ENCODE measurements around the gene TBKBP1. TPM values are rescaled to one million over a fixed set of nuclear protein-coding genes. Genes with fewer than 3 reads are reported as not detected.

Gene TBKBP1
- total RNA-seq, 1 experiment from 2014 or later = 9.0 TPM

DNA sequence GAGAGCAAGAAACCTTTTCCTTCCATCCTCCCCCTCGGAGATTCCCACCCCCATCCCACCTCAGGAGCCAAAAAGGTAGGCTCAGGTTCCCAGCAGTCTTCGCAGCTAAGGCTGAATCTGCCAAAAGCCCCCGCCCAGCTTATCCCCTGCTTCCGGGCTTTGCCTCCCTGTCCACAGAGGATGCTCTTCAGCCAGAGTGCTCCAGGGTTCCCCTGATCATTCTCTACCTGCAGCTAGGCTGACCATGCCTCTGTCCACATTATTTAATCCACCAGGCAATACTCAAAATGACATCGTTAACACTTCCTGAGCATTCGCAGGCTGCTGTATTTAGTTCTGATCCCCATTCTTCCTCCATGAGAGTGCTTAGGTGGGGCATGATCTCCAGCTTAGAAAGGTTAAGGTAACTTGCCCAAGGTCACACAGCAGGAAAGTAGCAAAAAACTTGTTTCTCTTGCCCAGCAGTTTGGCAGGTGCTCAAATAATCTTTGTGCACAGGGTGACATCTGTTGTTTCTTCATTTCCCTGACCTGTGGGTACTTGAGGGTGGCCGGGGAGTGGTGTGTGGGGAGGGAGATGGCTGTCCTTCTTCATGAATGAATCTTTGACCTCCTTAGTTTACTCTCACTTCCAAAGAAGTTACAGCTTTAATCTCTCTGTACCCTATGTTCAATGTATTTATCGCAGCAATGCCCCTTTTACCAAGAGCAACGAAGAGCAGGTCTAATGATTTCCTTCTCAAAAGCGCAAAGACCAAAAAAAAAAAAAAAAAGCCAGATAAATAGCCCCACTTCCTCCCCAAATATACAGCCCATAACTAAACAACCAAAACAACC, 848 bp upstream of the TBKBP1 start:
- Histone ChIP-seq H3K27me3 (ENCODE audit: low read length) (no peaks in the 10 kb centered on the region), H4K20me1 (ENCODE audit: low read length) (no peaks in the 10 kb centered on the region), H3K79me2 (ENCODE audit: low read length) (no peaks in the 10 kb centered on the region), H3K4me3 (ENCODE audit: low read length) (peak overlapping the region; percentile 78), H3K9me3 (ENCODE audit: low read length) (no peaks in the 10 kb centered on the region), H3K9me2 (replicated peaks; ENCODE audit: low read length) (no peaks in the 10 kb centered on the region), H3K9ac (ENCODE audit: low read length) (peak overlapping the region; percentile 45; the same call in 1 of the 2 replicates), H3F3A (ENCODE audit: low read length, unreplicated experiment) (no peaks in the 10 kb centered on the region), H3K27ac (ENCODE audit: low read length) (no peak overlapping the region), H3K4me2 (ENCODE audit: low read length) (peak overlapping the region; percentile 91), H3K4me1 (ENCODE audit: insufficient read depth, low read length) (peaks cover 15% of the 10 kb centered on the region; the same call in 1 of the 2 replicates), H2AFZ (ENCODE audit: low read length) (peak overlapping the region; percentile 92), H3K36me3 (ENCODE audit: low read depth, low read length) (no peaks in the 10 kb centered on the region)
- TSS peak; percentile 91 for BruUV-seq (replicated peaks)
- CTCF ChIA-PET = interaction anchor here (0.6 kb wide), 1 partner anchor 42 kb away, joined by 3 read pairs; no protein-coding TSS in a partner anchor
- DNase-seq = no peak
- ATAC-seq = no peak
- TF ChIP-seq EZH2phosphoT487 (IDR thresholded peaks at IDR 0.05; ENCODE audit: borderline replicate concordance, low read length) (no peak), EZH2 (IDR thresholded peaks at IDR 0.05; ENCODE audit: low read length, unreplicated experiment) (no peak)
- TF ChIP-seq, protein P1, sequence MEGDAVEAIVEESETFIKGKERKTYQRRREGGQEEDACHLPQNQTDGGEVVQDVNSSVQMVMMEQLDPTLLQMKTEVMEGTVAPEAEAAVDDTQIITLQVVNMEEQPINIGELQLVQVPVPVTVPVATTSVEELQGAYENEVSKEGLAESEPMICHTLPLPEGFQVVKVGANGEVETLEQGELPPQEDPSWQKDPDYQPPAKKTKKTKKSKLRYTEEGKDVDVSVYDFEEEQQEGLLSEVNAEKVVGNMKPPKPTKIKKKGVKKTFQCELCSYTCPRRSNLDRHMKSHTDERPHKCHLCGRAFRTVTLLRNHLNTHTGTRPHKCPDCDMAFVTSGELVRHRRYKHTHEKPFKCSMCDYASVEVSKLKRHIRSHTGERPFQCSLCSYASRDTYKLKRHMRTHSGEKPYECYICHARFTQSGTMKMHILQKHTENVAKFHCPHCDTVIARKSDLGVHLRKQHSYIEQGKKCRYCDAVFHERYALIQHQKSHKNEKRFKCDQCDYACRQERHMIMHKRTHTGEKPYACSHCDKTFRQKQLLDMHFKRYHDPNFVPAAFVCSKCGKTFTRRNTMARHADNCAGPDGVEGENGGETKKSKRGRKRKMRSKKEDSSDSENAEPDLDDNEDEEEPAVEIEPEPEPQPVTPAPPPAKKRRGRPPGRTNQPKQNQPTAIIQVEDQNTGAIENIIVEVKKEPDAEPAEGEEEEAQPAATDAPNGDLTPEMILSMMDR (conservative IDR thresholded peaks at IDR 0.05; ENCODE audit: low read depth, low read length) = no peak
- POLR2A ChIA-PET (ENCODE audit: unreplicated experiment) = no interaction called here
- intact Hi-C loops (cut with micrococcal nuclease) = no loop called here

DNA sequence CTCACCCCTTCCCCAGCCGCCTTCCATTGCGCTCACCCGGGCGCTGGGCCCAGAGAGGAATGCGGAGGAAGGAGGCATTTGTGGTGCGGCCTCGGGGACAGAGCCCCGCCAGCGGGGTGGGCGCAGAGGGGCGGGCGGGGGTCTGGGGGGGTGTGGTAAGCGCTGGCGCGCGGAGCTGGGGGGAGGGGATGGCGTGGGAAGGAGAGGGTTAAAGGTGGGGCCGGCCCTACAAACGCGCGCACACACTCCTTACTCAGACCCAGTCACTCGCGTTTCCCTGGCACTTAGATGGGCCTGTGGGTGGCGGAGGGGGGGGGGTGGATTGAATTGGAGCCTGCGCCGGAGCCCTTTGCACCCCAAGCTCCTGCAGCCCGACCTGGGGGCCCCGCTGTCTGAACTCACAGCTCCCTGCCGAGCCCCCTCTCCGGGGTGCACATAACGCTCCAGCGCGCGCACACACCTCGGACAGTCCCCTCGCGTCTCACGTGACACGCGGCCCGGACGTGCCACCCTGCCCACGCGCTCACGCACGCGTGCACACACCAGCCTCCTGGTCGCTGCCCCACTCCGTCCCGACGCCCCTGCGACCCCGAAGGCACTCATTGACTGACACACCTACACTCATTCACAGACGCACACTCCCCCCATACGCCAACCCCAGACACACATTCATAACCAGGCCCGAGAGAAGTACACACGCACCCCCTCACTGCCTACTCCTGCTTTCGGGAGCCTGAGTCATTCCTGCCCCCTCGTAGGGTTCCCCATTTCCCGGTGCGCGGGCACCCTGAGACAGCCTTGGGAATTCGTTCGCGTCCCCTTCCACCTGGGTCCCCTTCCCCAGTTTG, 844 bp downstream of the TBKBP1 start:
- no peaks in the 10 kb centered on the region for H3K9me2 ChIP-seq (replicated peaks; ENCODE audit: low read length)
- H3K27ac ChIP-seq (ENCODE audit: low read length) = no peak overlapping the region
- peak overlapping the region; percentile 89 for H2AFZ ChIP-seq (ENCODE audit: low read length)
- intact Hi-C loops (cut with micrococcal nuclease) = no loop called here
- H3K27me3 ChIP-seq (ENCODE audit: low read length) = no peaks in the 10 kb centered on the region
- ChIA-PET CTCF (interaction anchor here (0.6 kb wide), 1 partner anchor 38 kb away, joined by 7 read pairs; the partner anchor contains the start of gene TBX21), POLR2A (ENCODE audit: unreplicated experiment) (no interaction called here)
- H3K79me2 ChIP-seq (ENCODE audit: low read length) = no peaks in the 10 kb centered on the region
- TSS peak; percentile 28 for BruUV-seq (replicated peaks)
- H3K9me3 ChIP-seq (ENCODE audit: low read length) = no peaks in the 10 kb centered on the region
- peak overlapping the region; percentile 86 for H3K4me2 ChIP-seq (ENCODE audit: low read length)
- H3K4me3 ChIP-seq (ENCODE audit: low read length) = peak overlapping the region; percentile 83
- peak overlapping the region; percentile 52 for H3K9ac ChIP-seq (ENCODE audit: low read length)
- ATAC-seq (peak; percentile 68), DNase-seq (peak; percentile 50)
- H3F3A ChIP-seq (ENCODE audit: low read length, unreplicated experiment) = no peaks in the 10 kb centered on the region
- TF ChIP-seq EZH2phosphoT487 (IDR thresholded peaks at IDR 0.05; ENCODE audit: borderline replicate concordance, low read length) = no peak
- TF ChIP-seq EZH2 (IDR thresholded peaks at IDR 0.05; ENCODE audit: low read length, unreplicated experiment) = no peak
- TF ChIP-seq, protein P1 (conservative IDR thresholded peaks at IDR 0.05; ENCODE audit: low read depth, low read length) = no peak
- no peaks in the 10 kb centered on the region for H3K36me3 ChIP-seq (ENCODE audit: low read depth, low read length)
- H4K20me1 ChIP-seq (ENCODE audit: low read length) = no peaks in the 10 kb centered on the region
- peaks cover 15% of the 10 kb centered on the region; the same call in 1 of the 2 replicates for H3K4me1 ChIP-seq (ENCODE audit: insufficient read depth, low read length)

All from PC-3 (cell line).